Loucy (cell line): ENCODE results near the gene TTI1.

Experiments used
- EZH2phosphoT487 ChIP-seq: fragments of 200-600 bp; IDR thresholded peaks from 2 replicates; pipeline ENCODE4 v1.6.1; 2018; ENCODE audit warnings: antibody characterized with exemption, mild to moderate bottlenecking, moderate library complexity, borderline replicate concordance
- TF ChIP-seq, protein P1 (sequence below): fragments of 200-600 bp; sonication (generic); conservative IDR thresholded peaks from 2 replicates; pipeline ENCODE4 v1.5.1; 2014; ENCODE audit warnings: mild to moderate bottlenecking, antibody characterized with exemption, low read length

DNA sequence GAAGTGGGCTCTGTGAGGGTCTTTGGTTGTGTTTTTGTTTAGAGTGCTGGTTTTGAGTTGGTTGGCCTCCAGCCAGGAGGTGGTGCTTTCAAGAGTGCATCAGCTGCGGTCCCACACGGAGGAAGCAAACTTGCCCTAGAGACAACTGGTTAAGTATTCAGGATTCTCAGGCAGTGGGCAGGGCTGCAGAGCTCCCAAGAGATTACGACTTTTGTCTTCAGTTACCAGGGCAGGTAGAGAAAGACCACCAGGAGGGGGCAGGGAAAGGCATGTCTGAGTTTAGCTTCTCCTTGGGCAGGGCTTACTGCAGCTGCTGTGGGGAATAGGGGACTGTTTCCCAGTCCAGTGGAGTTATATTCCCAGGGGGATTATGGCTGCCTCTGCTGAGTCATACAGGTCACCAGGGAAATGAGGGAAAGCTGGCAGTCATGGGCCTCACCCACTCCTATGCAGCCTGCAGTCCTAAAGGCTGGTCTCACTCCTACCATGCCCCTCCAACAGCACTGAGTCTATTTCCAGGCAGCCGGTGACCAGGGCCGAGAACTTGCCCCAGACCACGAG lies 64.3 kb downstream of the TTI1 start:
- no peak for TF ChIP-seq EZH2phosphoT487
- TF ChIP-seq, protein P1, sequence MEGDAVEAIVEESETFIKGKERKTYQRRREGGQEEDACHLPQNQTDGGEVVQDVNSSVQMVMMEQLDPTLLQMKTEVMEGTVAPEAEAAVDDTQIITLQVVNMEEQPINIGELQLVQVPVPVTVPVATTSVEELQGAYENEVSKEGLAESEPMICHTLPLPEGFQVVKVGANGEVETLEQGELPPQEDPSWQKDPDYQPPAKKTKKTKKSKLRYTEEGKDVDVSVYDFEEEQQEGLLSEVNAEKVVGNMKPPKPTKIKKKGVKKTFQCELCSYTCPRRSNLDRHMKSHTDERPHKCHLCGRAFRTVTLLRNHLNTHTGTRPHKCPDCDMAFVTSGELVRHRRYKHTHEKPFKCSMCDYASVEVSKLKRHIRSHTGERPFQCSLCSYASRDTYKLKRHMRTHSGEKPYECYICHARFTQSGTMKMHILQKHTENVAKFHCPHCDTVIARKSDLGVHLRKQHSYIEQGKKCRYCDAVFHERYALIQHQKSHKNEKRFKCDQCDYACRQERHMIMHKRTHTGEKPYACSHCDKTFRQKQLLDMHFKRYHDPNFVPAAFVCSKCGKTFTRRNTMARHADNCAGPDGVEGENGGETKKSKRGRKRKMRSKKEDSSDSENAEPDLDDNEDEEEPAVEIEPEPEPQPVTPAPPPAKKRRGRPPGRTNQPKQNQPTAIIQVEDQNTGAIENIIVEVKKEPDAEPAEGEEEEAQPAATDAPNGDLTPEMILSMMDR, result no peak
